ENCODE results near the gene GLUL. TPM values are rescaled to one million over a fixed set of nuclear protein-coding genes. Genes with fewer than 3 reads are reported as not detected.

The GLUL gene
- total and polyA plus RNA-seq, 2 donors from 2014 or later = 90.6 to 533 TPM

DNA sequence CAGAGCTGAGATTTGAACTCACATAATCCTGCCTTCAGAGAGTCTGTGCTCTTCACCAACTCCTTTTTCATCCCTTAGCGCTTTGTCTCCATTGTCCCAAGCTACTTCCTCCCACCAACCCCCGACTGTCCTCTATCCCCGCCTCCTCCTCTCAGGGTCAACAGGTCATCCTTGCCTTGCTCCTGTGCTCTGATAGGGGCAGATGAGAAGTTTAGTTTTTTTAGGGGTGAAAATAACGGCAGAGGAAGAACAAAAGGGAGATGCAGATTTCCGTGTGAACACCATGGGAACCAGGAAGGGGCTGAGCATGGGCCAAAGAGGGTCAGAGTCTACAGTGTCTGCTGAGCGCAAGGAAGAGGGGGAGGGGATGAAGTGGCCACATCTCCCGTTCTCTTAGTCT is 31.9 kb downstream of the GLUL start:
- Histone ChIP-seq H3K9ac (ENCODE audit: low read length in 3 of 3) (no peak overlapping the region), H3K4me1 (ENCODE audit: control insufficient read depth in 2 of 3, insufficient read depth in 2 of 3, low read depth in 1 of 3, low read length in 3 of 3) (no peaks in the 10 kb centered on the region), H3K36me3 (ENCODE audit: control insufficient read depth in 2 of 3, insufficient read depth in 3 of 3, low read length in 3 of 3) (no peaks in the 10 kb centered on the region), H3K27ac (ENCODE audit: low read depth in 2 of 2, low read length in 2 of 2) (no peak overlapping the region), H3K27me3 (ENCODE audit: control insufficient read depth, insufficient read depth, low read length) (no peaks in the 10 kb centered on the region), H3K4me3 (ENCODE audit: low read length in 3 of 3) (no peak overlapping the region), H3K9me3 (ENCODE audit: control insufficient read depth in 2 of 3, insufficient read depth in 1 of 3, low read length in 3 of 3) (no peaks in the 10 kb centered on the region)
- FAIRE-seq (no peak), DNase-seq (no peak)
- TF ChIP-seq, protein P1, sequence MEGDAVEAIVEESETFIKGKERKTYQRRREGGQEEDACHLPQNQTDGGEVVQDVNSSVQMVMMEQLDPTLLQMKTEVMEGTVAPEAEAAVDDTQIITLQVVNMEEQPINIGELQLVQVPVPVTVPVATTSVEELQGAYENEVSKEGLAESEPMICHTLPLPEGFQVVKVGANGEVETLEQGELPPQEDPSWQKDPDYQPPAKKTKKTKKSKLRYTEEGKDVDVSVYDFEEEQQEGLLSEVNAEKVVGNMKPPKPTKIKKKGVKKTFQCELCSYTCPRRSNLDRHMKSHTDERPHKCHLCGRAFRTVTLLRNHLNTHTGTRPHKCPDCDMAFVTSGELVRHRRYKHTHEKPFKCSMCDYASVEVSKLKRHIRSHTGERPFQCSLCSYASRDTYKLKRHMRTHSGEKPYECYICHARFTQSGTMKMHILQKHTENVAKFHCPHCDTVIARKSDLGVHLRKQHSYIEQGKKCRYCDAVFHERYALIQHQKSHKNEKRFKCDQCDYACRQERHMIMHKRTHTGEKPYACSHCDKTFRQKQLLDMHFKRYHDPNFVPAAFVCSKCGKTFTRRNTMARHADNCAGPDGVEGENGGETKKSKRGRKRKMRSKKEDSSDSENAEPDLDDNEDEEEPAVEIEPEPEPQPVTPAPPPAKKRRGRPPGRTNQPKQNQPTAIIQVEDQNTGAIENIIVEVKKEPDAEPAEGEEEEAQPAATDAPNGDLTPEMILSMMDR (IDR thresholded peaks at IDR 0.05; ENCODE audit: borderline replicate concordance, extremely low read depth, insufficient read depth) = no peak
- intact Hi-C loops (cut with DNase I) = no loop called here

DNA sequence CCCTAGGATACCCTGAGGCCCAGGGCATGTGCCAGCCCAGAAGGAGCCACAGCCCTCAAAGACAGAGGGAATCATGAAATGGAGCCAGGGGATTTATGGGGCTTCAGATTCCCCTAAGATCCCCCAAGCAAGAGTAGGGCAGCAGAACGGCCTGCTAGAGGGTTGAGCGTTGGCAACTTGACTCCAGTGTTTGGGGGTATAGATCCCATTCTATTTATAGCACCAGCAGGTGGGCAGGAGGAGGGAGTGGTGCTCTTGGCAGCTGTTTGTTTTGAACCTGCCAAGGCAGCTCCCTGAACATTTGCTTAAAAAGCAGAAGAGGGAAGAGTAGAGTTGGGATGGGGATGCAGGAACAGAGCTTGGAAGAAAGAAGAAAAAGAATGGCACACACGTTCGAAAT is 33.7 kb downstream of the GLUL start:
- Histone ChIP-seq H3K4me3 (ENCODE audit: low read length in 3 of 3) (no peak overlapping the region), H3K9me3 (ENCODE audit: control insufficient read depth in 2 of 3, insufficient read depth in 1 of 3, low read length in 3 of 3) (no peaks in the 10 kb centered on the region), H3K4me1 (ENCODE audit: control insufficient read depth in 2 of 3, insufficient read depth in 2 of 3, low read depth in 1 of 3, low read length in 3 of 3) (no peaks in the 10 kb centered on the region), H3K27me3 (ENCODE audit: control insufficient read depth, insufficient read depth, low read length) (no peaks in the 10 kb centered on the region), H3K27ac (ENCODE audit: low read depth in 2 of 2, low read length in 2 of 2) (no peak overlapping the region), H3K9ac (ENCODE audit: low read length in 3 of 3) (no peak overlapping the region), H3K36me3 (ENCODE audit: control insufficient read depth in 2 of 3, insufficient read depth in 3 of 3, low read length in 3 of 3) (no peaks in the 10 kb centered on the region)
- TF ChIP-seq, protein P1 (IDR thresholded peaks at IDR 0.05; ENCODE audit: borderline replicate concordance, extremely low read depth, insufficient read depth) = no peak
- FAIRE-seq = no peak
- DNase-seq = no peak
- intact Hi-C loops (cut with DNase I) = no loop called here

DNA sequence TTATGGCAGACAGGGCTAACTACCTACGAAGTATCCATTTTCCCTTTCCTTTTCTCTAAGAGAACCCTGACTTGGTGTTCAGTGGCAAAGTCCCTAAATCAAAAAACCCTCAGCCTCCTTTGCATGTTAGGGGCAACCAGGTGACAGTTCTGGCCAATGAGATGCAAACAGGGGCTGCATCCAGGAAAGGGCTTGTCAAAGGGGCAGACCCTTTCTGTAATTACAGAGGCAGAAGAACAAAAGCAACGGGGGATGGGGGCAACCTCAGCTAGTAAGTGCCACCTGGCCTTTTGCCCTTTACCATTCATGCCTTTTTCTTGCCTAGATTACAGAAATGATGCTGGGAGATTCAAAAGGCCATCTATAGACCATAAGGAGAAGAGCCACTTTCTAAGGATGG is 34.4 kb downstream of the GLUL start:
- no peaks in the 10 kb centered on the region for H3K27me3 ChIP-seq (ENCODE audit: control insufficient read depth, insufficient read depth, low read length)
- no peak overlapping the region for H3K9ac ChIP-seq (ENCODE audit: low read length in 3 of 3)
- no peak for FAIRE-seq
- H3K9me3 ChIP-seq (ENCODE audit: control insufficient read depth in 2 of 3, insufficient read depth in 1 of 3, low read length in 3 of 3) = no peaks in the 10 kb centered on the region
- no peak for DNase-seq
- H3K4me1 ChIP-seq (ENCODE audit: control insufficient read depth in 2 of 3, insufficient read depth in 2 of 3, low read depth in 1 of 3, low read length in 3 of 3) = no peaks in the 10 kb centered on the region
- no peak overlapping the region for H3K4me3 ChIP-seq (ENCODE audit: low read length in 3 of 3)
- intact Hi-C loops (cut with DNase I) = no loop called here
- no peaks in the 10 kb centered on the region for H3K36me3 ChIP-seq (ENCODE audit: control insufficient read depth in 2 of 3, insufficient read depth in 3 of 3, low read length in 3 of 3)
- H3K27ac ChIP-seq (ENCODE audit: low read depth in 2 of 2, low read length in 2 of 2) = no peak overlapping the region
- TF ChIP-seq, protein P1 (IDR thresholded peaks at IDR 0.05; ENCODE audit: borderline replicate concordance, extremely low read depth, insufficient read depth) = no peak

GRCh38 chr1:182355723-182356098 is 35.9 kb downstream of the GLUL start:
- H3K4me1 ChIP-seq (ENCODE audit: control insufficient read depth in 2 of 3, insufficient read depth in 2 of 3, low read depth in 1 of 3, low read length in 3 of 3) = no peaks in the 10 kb centered on the region

More at GRCh38 chr1:182355723-182356098, 35.9 kb downstream of the GLUL start:
- no peak overlapping the region for H3K4me3 ChIP-seq (ENCODE audit: low read length in 3 of 3)
- DNase-seq (no peak), FAIRE-seq (no peak)
- H3K9me3 ChIP-seq (ENCODE audit: control insufficient read depth in 2 of 3, insufficient read depth in 1 of 3, low read length in 3 of 3) = no peaks in the 10 kb centered on the region
- intact Hi-C loops (cut with DNase I) = no loop called here
- H3K36me3 ChIP-seq (ENCODE audit: control insufficient read depth in 2 of 3, insufficient read depth in 3 of 3, low read length in 3 of 3) = no peaks in the 10 kb centered on the region
- H3K27me3 ChIP-seq (ENCODE audit: control insufficient read depth, insufficient read depth, low read length) = no peaks in the 10 kb centered on the region
- no peak overlapping the region for H3K27ac ChIP-seq (ENCODE audit: low read depth in 2 of 2, low read length in 2 of 2)
- no peak overlapping the region for H3K9ac ChIP-seq (ENCODE audit: low read length in 3 of 3)
- TF ChIP-seq, protein P1 (IDR thresholded peaks at IDR 0.05; ENCODE audit: borderline replicate concordance, extremely low read depth, insufficient read depth) = no peak
